HG03103 (cell line): ENCODE measurements around the gene FANCC.
"Not testable (repeated sequence)": the region's sequence is repeated elsewhere in the genome, so short reads cannot be mapped to it uniquely, and the experiment has no call there.

Experiments used
- ATAC-seq: cut with Tn5 transposase; IDR thresholded peaks from one replicate; pipeline ENCODE4 v1.9.1; 2021; ENCODE audit warnings: low read depth; ENCODE audit not compliant: unreplicated experiment

FANCC gene

DNA sequence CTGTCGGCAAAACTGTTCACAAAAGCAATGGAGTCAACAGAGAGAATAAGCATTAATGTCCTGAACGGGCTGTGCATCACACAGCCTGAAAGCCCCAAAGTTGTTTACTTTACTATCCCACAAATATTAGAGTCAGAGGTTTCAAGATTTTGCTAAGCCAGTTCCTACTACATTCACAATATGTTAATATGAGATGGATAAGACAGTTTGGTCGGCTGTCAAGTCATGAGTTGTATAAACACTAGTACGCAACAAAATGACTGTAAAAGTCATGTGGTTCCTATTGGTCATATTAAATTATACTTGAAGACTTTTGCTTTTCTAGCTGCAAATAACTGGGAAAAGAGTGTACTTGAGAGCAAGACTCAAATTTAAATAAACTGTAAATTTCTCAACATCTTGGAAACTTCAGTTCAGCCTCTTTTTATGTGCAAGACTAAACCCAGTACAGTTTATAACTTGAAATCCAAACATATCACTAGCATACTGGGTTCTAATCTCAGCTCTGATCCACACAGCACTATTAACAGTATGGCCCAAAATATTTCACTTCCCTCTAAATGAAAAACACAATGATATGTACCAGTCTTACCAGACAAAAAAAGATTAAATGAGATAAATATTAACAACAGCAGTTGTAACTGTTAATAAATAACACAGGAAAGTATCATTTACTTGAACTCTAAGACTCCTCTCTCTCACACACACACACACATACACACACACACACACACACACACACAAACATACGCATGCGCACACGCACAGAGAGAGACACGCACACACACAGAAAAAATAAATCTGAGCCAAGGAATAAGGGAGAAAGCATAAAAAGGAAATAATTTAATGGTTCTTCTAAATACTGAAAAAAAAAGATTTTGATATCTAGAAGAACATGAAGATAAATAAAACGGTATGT lies 33.1 kb downstream of the FANCC start:
- no peak for ATAC-seq

DNA sequence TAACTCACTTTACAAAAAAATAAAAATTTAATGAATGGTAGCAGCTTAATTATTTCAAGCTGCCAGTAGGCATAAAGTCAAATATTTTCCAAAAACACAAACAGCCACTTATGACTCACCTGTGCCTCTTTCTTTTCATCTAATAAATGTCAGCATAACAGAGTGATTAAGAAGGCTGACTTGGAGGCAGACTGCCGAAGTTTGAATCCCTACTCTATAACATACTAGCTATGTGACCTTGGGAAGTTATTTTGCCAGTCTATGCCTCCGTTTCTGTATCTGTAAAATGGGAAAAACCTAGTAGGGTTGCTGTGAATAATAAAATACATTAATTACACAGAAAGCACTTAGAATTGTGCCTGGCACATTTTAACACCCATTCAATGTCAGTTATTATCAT lies 33.8 kb downstream of the FANCC start:
- no peak for ATAC-seq

DNA sequence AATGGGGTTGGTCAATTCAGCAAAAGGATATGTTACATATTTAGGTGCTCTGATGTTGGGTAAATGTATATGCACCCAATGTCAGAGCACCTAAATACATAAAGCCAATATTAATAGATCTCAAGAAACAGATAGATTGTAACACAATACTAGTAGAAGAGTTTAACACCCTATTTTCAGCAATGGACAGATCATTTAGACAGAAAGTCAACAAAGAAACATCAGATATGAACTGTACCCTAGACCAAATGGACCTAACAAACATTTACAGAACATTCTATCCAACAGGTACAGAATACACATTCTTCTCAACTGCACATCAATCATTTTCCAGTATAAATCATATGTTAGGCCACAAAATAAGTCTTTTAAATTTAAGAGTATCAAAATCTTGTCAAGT lies 35.2 kb downstream of the FANCC start:
- ATAC-seq = no peak

DNA sequence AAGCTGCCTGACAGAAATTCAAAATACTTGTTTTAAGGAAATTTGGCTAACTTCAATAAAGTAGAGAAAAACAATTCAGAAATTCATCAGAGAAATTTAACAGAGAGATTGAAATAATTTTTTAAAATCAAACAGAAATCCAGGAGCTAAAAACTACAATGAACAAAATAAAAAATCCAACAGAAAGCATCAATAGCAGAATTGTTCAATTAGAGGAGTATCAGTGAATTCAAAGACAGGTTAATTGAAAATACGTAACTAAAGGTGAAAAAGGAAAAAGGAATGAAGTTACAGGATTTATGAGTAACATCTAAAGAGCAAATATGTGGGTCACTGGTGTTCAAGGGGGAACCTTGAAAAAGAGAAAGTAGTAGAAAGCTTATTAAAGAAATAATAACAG lies 36.8 kb downstream of the FANCC start:
- no peak for ATAC-seq

DNA sequence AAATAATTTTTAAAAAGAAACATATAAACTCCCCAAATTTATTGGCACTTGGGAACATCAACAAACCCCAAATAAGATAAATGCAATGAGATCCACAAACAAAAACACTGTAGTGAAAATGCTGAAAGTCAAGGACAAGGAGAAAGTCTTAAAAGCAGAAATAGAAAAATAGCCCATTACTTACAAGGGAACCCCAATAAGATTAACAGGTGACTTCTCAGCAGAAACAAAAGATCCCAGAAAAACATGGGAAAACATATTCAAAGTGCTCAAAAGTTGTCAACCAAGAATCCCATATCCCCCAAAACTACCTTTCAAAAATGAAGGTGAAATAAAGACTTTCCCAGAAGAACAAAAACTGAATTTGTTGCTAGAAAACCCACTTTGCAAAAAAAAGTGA lies 40.0 kb downstream of the FANCC start:
- no peak for ATAC-seq

DNA sequence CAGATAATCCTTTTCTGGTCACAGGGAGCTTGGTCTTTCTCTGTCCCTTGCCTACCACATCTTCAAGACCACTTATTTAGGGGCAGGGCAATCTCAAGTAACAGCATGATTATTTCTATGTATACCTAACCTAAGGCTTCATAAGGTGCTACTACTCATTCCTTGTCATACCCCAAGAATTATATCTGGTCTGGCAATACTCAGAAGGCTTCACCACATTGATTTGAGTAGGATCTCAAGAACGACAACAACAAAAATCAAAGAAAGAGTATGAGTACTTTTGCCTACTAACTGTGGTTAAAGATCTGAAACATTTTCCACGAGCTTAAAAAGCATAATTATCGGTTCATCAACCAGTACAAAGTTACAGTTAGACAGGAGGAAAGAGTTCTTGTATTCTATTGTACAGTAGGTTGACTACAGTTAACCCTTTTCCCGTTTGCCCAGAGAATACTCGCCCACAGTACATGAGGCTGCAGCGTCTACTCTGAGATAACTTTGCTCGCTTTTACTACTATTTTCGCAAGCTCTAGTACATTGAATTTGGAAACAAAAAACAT lies 41.0 kb downstream of the FANCC start:
- ATAC-seq = no peak

DNA sequence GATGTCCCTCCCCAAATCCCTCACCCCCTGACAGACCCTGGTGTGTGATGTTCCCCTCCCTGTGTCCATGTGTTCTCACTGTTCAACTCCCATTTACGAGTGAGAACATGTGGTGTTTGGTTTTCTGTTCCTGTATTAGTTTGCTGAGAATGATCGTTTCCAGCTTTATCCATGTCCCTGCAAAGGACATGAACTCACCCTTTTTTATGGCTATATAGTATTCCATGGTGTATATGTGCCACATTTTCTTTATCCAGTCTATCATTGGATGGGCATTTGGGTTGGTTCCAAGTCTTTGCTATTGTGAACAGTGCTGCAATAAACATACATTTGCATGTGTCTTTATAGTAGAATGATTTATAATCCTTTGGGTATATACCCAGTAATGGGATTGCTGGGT lies 43.3 kb downstream of the FANCC start:
- ATAC-seq = not testable (repeated sequence)

DNA sequence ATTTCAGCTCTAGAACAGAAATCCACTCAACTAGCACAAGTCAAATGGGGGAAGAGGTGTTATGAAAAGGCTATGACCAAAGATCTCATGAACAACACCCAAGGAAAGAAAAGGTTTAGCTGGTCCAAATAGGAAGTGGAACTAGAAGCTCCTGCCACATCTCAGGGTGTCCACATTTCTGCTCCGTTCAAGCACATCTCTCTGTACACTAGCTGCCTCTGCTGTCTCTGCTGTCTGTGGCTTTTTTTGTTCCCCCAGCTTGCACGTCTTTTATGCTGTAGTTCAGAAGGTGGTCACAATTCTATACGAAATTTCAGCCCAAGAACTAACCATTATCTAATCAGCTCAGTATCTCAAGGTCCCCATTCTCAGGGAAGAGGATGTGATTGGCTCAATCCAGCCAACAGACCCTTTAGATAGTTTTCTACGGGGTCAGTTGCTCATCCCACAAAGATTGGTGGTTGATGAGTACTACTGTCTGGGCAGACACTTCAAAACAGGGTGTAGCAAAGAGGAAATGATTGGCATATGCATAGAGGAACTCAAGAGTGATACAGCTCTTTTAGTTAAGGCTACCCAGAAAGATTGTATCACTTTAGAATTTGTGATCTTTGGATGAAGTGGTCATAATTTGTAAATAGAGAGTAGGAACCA lies 44.0 kb downstream of the FANCC start:
- ATAC-seq = no peak

DNA sequence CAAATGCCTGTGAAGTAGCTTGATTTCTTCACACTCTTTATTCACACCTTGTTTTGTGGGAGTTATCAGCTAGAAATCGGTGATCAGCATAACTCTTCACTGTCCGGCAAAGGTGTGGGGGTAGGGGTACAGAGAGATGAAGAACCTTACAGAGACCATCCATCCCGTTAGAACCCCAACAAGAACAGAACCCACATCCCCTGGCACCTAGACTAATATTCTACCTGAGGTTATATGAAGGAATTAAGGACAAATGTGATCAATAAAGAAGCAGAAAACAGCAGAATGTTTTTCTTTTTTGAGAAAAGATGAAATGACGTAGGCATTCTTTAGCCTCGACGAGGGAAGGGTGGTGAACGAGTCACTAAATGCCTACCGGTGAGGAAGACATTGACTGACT lies 44.7 kb downstream of the FANCC start:
- no peak for ATAC-seq

DNA sequence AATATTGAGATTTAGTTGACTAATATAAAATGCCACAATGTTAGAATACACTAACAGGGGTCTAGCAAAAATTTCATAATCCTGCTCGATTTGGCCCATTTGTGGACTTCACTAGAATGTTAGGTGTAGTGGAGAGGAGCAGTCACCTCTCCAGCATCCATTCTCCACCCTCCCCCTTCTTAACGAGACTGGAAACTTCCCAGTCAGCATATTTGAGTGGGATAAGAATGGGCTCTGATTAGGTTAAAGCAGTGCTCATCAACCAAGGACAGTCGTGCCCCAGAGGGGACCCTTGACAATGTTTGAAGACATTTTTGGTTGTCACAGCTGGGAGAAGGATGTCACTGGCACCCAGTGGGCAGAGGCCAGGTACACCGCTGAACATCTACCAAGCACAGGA lies 46.7 kb downstream of the FANCC start:
- ATAC-seq = no peak

DNA sequence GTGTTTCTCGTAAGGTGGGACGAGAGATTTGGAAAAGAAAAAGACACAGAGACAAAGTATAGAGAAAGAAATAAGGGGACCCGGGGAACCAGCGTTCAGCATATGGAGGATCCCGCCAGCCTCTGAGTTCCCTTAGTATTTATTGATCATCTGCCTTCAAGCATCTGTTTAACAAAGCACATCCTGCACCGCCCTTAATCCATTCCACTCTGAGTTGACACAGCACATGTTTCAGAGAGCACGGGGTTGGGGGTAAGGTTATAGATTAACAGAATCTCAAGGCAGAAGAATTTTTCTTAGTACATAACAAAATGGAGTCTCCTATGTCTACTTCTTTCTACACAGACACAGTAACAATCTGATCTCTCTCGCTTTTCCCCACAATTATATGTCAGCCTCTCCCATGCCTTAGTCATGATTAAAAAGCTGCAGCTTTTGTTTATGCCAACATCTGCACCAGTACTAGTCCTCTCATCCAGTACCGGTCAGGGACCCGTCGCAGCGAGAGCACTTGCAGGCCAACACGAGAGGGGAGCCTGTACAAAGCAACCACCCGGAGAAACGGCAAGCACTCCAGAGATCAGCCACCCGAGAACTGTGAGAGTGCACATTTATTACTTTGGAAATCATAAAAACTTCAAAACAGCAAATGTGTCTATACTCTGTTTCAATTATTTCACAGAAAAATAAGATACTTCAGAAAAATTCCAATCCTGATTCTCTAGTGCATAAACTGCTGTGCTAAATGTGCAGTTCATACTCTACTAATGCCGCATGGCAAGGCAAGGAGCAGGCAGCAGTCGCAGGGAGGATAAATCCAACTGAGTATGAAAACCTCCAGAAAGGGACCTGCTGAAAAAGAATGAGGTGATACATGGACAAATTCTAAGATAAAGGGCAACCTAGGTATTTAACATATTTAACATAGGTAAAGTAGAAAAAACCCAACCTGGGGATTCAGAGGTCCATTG lies 47.4 kb downstream of the FANCC start:
- ATAC-seq = not testable (repeated sequence)

DNA sequence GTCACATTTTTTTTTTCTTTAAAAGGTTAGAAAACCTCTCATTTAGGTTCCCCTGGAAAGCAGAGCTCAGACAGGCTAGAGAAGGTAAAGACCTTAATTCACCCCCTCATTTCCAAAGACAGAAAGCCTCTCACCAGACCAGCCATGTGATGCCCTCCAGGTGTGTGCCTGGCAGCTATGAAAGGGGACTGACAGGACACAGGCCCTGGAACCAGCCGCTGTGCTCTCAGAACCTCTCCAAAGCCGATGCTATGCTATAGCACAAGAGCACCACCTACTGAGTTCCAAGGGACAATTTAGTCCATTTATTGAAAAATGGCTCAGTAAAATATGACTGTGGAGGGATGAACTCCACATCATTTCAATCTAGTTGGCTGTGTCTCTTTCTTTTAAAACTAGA lies 48.8 kb downstream of the FANCC start:
- no peak for ATAC-seq

DNA sequence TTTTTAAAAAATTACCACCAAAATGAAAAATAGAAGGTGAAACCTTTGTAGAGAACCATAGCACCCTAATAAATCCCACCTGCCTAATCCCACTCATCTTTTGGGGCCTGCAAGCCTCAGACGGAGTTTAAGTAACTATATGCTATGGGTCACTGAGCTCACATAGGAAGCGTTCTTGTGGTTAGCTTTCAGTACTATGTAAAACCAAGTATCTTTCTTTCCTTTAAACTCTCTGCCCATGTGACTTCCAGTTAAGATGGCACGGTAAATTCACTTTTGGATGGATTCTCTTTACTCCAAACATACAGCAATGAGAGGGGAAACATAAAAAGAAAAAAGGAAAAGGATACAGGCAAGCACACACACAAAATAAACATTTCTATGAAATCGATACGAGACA lies 50.9 kb downstream of the FANCC start:
- ATAC-seq = no peak

DNA sequence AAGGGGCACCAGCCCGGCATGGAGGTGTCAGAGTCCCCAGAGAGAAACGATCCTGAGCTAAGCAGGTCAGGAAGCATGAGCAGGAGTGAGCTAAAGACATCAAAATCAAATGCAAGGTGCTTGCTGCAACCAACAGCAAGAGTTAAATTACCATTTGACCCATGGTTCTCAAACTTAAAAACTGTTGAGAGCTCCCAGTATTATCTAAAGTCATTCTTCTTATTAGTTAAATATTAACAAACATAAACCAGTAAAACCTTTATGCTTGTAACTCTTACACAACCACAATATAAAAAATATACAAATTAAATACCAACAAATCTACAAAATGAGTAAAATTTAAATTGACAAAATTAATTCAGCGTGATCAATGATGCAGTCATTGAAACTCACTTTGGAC lies 51.5 kb downstream of the FANCC start:
- ATAC-seq = no peak

DNA sequence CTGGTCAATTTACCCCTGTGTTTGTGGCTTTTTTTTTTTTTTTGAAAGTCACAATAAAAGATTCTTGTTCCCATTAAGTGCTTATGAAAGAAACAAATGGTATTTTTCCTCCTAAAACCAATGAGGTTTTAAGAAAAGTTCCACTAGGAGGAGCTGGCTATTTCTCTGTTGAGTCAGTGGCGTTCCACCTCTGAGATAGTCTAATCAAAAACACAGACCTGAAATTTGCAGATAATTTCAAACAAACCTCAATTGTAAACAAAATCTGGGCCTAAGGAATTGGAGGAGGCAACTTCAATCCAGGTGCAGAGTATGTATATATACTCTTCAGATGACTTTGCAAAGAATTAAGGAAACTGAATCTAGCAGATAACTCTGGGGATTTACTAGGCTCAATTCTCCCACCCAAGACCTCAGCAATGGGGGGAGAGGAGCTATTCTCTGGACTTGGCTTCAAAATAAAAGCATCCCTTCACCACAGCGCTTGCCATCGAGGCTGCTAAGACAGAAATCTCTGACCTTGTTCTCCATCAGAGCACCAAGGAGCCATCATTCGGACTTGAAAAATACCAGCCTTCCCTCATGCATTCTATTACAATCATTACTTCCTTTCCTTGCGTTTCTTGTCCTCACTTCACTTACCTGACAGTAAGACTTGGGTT lies 52.4 kb downstream of the FANCC start:
- no peak for ATAC-seq

DNA sequence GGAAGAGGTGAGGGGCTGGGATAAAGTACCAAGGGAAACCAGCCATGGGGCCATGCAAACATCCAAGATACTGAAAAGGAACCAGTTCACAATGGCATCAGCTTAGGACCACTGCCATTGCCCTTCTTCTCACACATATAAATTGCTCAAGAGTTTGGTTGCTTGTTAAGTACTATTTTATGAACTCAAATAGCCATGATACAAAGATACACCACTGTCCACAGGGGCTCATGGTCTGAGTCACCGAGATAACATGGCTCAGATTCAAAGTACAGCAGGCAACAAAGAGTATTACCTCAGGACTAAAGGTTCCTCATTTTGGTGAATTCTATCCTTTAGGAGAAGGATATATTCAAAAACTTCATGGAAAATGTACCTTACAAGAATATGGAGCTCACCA lies 55.6 kb downstream of the FANCC start:
- ATAC-seq = no peak

DNA sequence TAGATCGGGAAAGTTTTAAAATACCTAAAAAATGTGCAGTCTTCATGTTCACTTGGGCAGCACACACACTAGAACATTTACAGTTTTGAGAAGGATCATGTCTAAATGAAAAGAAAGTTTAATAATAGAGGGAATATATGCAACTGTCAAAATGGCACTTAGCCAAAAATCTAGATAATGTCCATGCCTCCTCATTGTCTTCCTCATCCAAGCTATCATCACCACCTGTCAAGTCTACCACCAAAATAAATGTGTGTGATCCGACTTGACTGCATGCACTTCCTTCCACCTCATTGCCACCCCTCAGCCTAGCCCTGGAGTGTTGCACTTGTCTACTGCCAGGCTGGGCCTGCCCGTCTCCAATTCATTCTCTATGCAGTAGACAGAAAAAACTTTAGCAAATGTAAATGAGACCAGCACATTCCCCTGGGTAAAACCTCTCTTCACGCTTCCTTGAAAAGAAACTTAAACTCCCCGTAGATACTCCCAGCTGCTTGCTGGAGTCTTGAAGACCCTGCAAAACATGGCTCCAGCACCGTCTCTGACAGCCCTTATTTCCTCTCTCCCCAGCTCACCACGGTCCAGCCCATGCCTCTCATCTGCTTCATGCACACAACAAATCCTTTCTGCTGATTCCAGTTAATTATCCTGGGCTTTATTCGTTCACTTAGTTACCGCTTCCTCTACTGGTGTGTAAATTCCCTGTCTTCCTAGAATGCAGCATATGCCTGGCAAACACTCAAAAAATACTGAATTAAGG lies 66.9 kb downstream of the FANCC start:
- ATAC-seq = no peak

DNA sequence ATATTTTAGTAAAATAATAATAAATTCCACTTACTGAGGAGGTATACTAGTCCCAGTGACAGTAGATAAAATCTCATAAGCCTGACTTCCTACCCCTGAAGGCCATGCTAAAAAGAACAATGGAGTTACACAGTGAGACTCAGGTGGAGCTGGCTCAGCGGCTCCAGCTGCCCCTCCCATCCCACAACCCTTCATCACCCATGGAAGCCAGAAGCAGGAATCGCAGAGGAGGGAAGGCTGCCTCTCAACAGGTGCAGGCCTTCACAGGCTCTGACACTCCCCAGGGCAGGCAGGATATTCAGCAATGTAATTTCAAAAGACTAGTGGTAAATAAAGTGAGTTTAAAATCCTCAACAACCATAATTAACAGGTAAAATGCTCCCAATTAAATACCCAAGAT lies 67.5 kb downstream of the FANCC start:
- ATAC-seq = no peak

DNA sequence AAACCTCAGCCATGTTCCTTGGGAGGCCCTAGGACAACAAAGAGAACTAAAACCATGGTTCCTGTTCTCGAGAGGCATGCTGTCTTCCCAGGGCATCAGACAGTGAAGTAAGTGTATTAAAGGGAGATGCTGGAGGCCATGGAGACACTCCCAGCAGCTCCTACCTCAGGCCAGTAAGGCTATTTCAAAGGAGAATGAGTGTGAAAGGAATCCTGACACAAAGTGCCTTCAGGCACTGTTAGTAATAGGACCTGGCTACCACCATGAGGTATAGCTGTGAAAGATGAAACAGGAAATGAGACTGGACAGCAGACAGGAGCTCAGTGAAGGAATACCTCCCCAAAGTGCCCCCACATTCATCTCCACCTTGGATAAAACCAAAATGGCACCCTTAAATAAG lies 71.0 kb downstream of the FANCC start:
- ATAC-seq = no peak
